ENCODE measurements around the gene TXNDC12.
"Not testable (repeated sequence)": the region's sequence is repeated elsewhere in the genome, so short reads cannot be mapped to it uniquely, and the experiment has no call there.

TXNDC12 gene

GRCh38 chr1:52055066-52055865, at the start of gene TXNDC12:
Gene TXNDC12 (minus strand): TSS chr1:52055191. CDS start chr1:52055096, 95 bp downstream.
- no peaks in the 10 kb centered on the region for H3K9me3 Mint-ChIP-seq
- ATAC-seq (ENCODE audit: low read depth), result peak; percentile 18
- peak within 1 kb of the TSS; percentile 92 for H3K4me3 Mint-ChIP-seq
- no peaks in the 10 kb centered on the region for H3K27me3 Mint-ChIP-seq
- H3K36me3 Mint-ChIP-seq, result peaks cover 3% of the 10 kb centered on the region
- DNase-seq (ENCODE audit: low spot score in 2 of 2), result peak; percentile 27 to 35
- peak within 1 kb of the TSS; percentile 97 for H3K27ac Mint-ChIP-seq
- H3K4me1 Mint-ChIP-seq, result peaks cover 38% of the 10 kb centered on the region

GRCh38 chr1:52102336-52103013, 47.5 kb upstream of the TXNDC12 start:
- DNase-seq (ENCODE audit: low spot score in 2 of 2) (no peak), ATAC-seq (ENCODE audit: low read depth) (no peak)
- H3K4me3 Mint-ChIP-seq, result no peak overlapping the region
- H3K9me3 Mint-ChIP-seq, result no peaks in the 10 kb centered on the region
- H3K4me1 Mint-ChIP-seq, result no peaks in the 10 kb centered on the region
- no peaks in the 10 kb centered on the region for H3K36me3 Mint-ChIP-seq
- no peak overlapping the region for H3K27ac Mint-ChIP-seq
- H3K27me3 Mint-ChIP-seq, result peaks cover 2% of the 10 kb centered on the region

- Mint-ChIP-seq H3K36me3 (no peaks in the 10 kb centered on the region), H3K9me3 (no peaks in the 10 kb centered on the region), H3K4me1 (peaks cover 2% of the 10 kb centered on the region), H3K4me3 (no peak overlapping the region), H3K27ac (no peak overlapping the region), H3K27me3 (peaks cover 2% of the 10 kb centered on the region)
- DNase-seq (ENCODE audit: low spot score in 2 of 2) (no peak), ATAC-seq (ENCODE audit: low read depth) (no peak)
These were observed 43.3 kb upstream of the TXNDC12 start for GRCh38 chr1:52098139-52098871.

- Mint-ChIP-seq H3K4me3 (no peak overlapping the region), H3K27me3 (peaks cover 2% of the 10 kb centered on the region), H3K4me1 (peaks cover 2% of the 10 kb centered on the region), H3K36me3 (peaks cover 2% of the 10 kb centered on the region), H3K27ac (no peak overlapping the region), H3K9me3 (no peaks in the 10 kb centered on the region)
- DNase-seq (ENCODE audit: low spot score in 2 of 2), result no peak
- no peak for ATAC-seq (ENCODE audit: low read depth)
These were observed 41.2 kb upstream of the TXNDC12 start for GRCh38 chr1:52096216-52096615.

GRCh38 chr1:52094300-52094699, 39.3 kb upstream of the TXNDC12 start:
- H3K4me3 Mint-ChIP-seq; H3K9me3 Mint-ChIP-seq; H3K27me3 Mint-ChIP-seq; H3K4me1 Mint-ChIP-seq; ATAC-seq (ENCODE audit: low read depth); DNase-seq (ENCODE audit: low spot score in 2 of 2); H3K27ac Mint-ChIP-seq: not testable (repeated sequence)
- H3K36me3 Mint-ChIP-seq, result peaks cover 11% of the 10 kb centered on the region

GRCh38 chr1:52087892-52088291, 32.9 kb upstream of the TXNDC12 start:
- H3K4me3 Mint-ChIP-seq; ATAC-seq (ENCODE audit: low read depth); H3K9me3 Mint-ChIP-seq; H3K27me3 Mint-ChIP-seq; H3K27ac Mint-ChIP-seq; DNase-seq (ENCODE audit: low spot score in 2 of 2); H3K4me1 Mint-ChIP-seq: not testable (repeated sequence)
- H3K36me3 Mint-ChIP-seq, result peaks cover 25% of the 10 kb centered on the region

GRCh38 chr1:52080014-52080415, 25.0 kb upstream of the TXNDC12 start:
- no peak overlapping the region for H3K4me3 Mint-ChIP-seq
- H3K36me3 Mint-ChIP-seq, result peaks cover 11% of the 10 kb centered on the region
- H3K27me3 Mint-ChIP-seq, result no peaks in the 10 kb centered on the region
- no peak for DNase-seq (ENCODE audit: low spot score in 2 of 2)
- H3K27ac Mint-ChIP-seq, result no peak overlapping the region
- no peak for ATAC-seq (ENCODE audit: low read depth)
- no peaks in the 10 kb centered on the region for H3K9me3 Mint-ChIP-seq
- peaks cover 3% of the 10 kb centered on the region for H3K4me1 Mint-ChIP-seq

GRCh38 chr1:52077277-52077676, 22.3 kb upstream of the TXNDC12 start:
- not testable (repeated sequence) for H3K4me1 Mint-ChIP-seq; H3K27ac Mint-ChIP-seq; H3K9me3 Mint-ChIP-seq; H3K27me3 Mint-ChIP-seq; DNase-seq (ENCODE audit: low spot score in 2 of 2); ATAC-seq (ENCODE audit: low read depth); H3K4me3 Mint-ChIP-seq
- H3K36me3 Mint-ChIP-seq, result peaks cover 12% of the 10 kb centered on the region

GRCh38 chr1:52072291-52072690, 17.3 kb upstream of the TXNDC12 start:
- ATAC-seq (ENCODE audit: low read depth) (no peak), DNase-seq (ENCODE audit: low spot score in 2 of 2) (no peak)
- no peaks in the 10 kb centered on the region for H3K27me3 Mint-ChIP-seq
- no peaks in the 10 kb centered on the region for H3K9me3 Mint-ChIP-seq
- peaks cover 9% of the 10 kb centered on the region for H3K4me1 Mint-ChIP-seq
- H3K36me3 Mint-ChIP-seq, result peaks cover 17% of the 10 kb centered on the region
- no peak overlapping the region for H3K4me3 Mint-ChIP-seq
- no peak overlapping the region for H3K27ac Mint-ChIP-seq

GRCh38 chr1:52070704-52071103, 15.7 kb upstream of the TXNDC12 start:
- no peak overlapping the region for H3K4me3 Mint-ChIP-seq
- H3K27me3 Mint-ChIP-seq, result no peaks in the 10 kb centered on the region
- peaks cover 15% of the 10 kb centered on the region for H3K36me3 Mint-ChIP-seq
- no peak for DNase-seq (ENCODE audit: low spot score in 2 of 2)
- peaks cover 9% of the 10 kb centered on the region for H3K4me1 Mint-ChIP-seq
- no peaks in the 10 kb centered on the region for H3K9me3 Mint-ChIP-seq
- H3K27ac Mint-ChIP-seq, result no peak overlapping the region
- ATAC-seq (ENCODE audit: low read depth), result no peak

- Mint-ChIP-seq H3K9me3 (no peaks in the 10 kb centered on the region), H3K27ac (no peak overlapping the region), H3K4me1 (peaks cover 10% of the 10 kb centered on the region), H3K4me3 (no peak overlapping the region), H3K27me3 (no peaks in the 10 kb centered on the region), H3K36me3 (peaks cover 15% of the 10 kb centered on the region)
- DNase-seq (ENCODE audit: low spot score in 2 of 2), result no peak
- ATAC-seq (ENCODE audit: low read depth), result no peak
These were observed 8.2 kb upstream of the TXNDC12 start for GRCh38 chr1:52063192-52063591.

- Mint-ChIP-seq H3K36me3 (peaks cover 13% of the 10 kb centered on the region), H3K4me3 (no peak overlapping the region), H3K4me1 (peaks cover 25% of the 10 kb centered on the region)
These were observed 5.8 kb upstream of the TXNDC12 start for GRCh38 chr1:52060822-52061221.

GRCh38 chr1:52059888-52060287, 4.9 kb upstream of the TXNDC12 start:
- no peak overlapping the region for H3K27ac Mint-ChIP-seq
- ATAC-seq (ENCODE audit: low read depth) (no peak), DNase-seq (ENCODE audit: low spot score in 2 of 2) (no peak)
- peaks cover 26% of the 10 kb centered on the region for H3K4me1 Mint-ChIP-seq
- H3K27me3 Mint-ChIP-seq, result no peaks in the 10 kb centered on the region
- no peak overlapping the region for H3K4me3 Mint-ChIP-seq
- H3K36me3 Mint-ChIP-seq, result peaks cover 13% of the 10 kb centered on the region
- no peaks in the 10 kb centered on the region for H3K9me3 Mint-ChIP-seq

More at GRCh38 chr1:52060822-52061221, 5.8 kb upstream of the TXNDC12 start:
- Mint-ChIP-seq H3K27ac (no peak overlapping the region), H3K9me3 (no peaks in the 10 kb centered on the region), H3K27me3 (no peaks in the 10 kb centered on the region)
- no peak for ATAC-seq (ENCODE audit: low read depth)
- no peak for DNase-seq (ENCODE audit: low spot score in 2 of 2)

- Mint-ChIP-seq H3K27ac (no peak overlapping the region), H3K9me3 (no peaks in the 10 kb centered on the region), H3K4me3 (no peak overlapping the region), H3K27me3 (no peaks in the 10 kb centered on the region), H3K36me3 (peaks cover 13% of the 10 kb centered on the region), H3K4me1 (peaks cover 31% of the 10 kb centered on the region)
- ATAC-seq (ENCODE audit: low read depth) (no peak), DNase-seq (ENCODE audit: low spot score in 2 of 2) (no peak)
These were observed 4.3 kb upstream of the TXNDC12 start for GRCh38 chr1:52059321-52059720.
